Thyroid gland (tissue), 4 donors: ENCODE results near the gene TBC1D20. TPM values are rescaled to one million over a fixed set of nuclear protein-coding genes. Genes with fewer than 3 reads are reported as not detected.

Experiments used
- DNase-seq, 2 donors: peaks; one replicate each; pipeline ENCODE4 v3.0.0-alpha.2; 2019
- H3K27ac ChIP-seq, 3 donors: fragments of 200-600 bp; sonication (generic); 1 replicate in 2 of 3; 2 replicates in 1 of 3; pipeline ENCODE4 v1.5.1; 2016 to 2019; ENCODE audit warnings: mild to moderate bottlenecking in 1 of 3, moderate library complexity in 1 of 3
- H3K27me3 ChIP-seq: fragments of 200-600 bp; sonication (generic); one replicate; pipeline ENCODE4 v1.5.1; 2019
- H3K36me3 ChIP-seq, 2 donors: fragments of 200-600 bp; sonication (generic); one replicate each; pipeline ENCODE4 v1.5.1; 2016 to 2019
- H3K4me1 ChIP-seq, 2 donors: fragments of 200-600 bp; sonication (generic); one replicate each; pipeline ENCODE4 v1.5.1; 2017 to 2019
- H3K4me3 ChIP-seq, 3 donors: fragments of 200-600 bp; sonication (generic); replicated peaks in 1 of 3; 1 replicate in 2 of 3; 2 replicates in 1 of 3; pipeline ENCODE4 v1.5.1; 2016; ENCODE audit warnings: mild to moderate bottlenecking in 1 of 3
- H3K9me3 ChIP-seq: fragments of 200-600 bp; sonication (generic); one replicate; pipeline ENCODE4 v1.5.1; 2017
- POLR2A ChIP-seq, 2 donors: fragments of 450-650 bp; IDR thresholded peaks; one replicate each; pipeline ENCODE4 v1.6.1; 2017; ENCODE audit warnings: antibody characterized with exemption in 2 of 2, mild to moderate bottlenecking in 2 of 2, moderate library complexity in 1 of 2
- WGBS, 2 donors: methylation state at CpG; one replicate each; pipeline ENCODE4 v1.1.5; 2017; 5-methylcytosine and 5-hydroxymethylcytosine counted together
- intact Hi-C: fragments of 100-400 bp; cut with DNase I; formaldehyde crosslinking; loops from one replicate; pipeline ENCODE4 v1.15.1; 2023
- total RNA-seq, 4 donors: library from RNA; depleted of rRNA; stranded (reverse); fragments of >200 nt; gene quantifications; one replicate each; pipeline ENCODE4 v1.2.3, GENCODE V29; 2016
- TF ChIP-seq, protein P1 (sequence below), 6 experiments: fragments of 200-600 bp in 3 of 6; fragments of 450-650 bp in 3 of 6; sonication (generic) in 3 of 6; IDR thresholded peaks; one replicate each; pipeline ENCODE4 v1.5.1; 2016 to 2019; ENCODE audit warnings: antibody characterized with exemption in 6 of 6, mild to moderate bottlenecking in 2 of 6, inconsistent platforms in 1 of 6, moderate library complexity in 1 of 6

Gene TBC1D20
- total RNA-seq, 4 donors from 2014 or later: 34.1 to 40.5 (median 35.6) TPM

- DNase-seq: no peak
- Histone ChIP-seq H3K4me3 (no peak overlapping the region), H3K4me1 (no peaks in the 10 kb centered on the region), H3K27me3 (no peaks in the 10 kb centered on the region), H3K36me3 (peaks cover 3 to 9% of the 10 kb centered on the region in 2 donors), H3K9me3 (no peaks in the 10 kb centered on the region), H3K27ac (no peak overlapping the region)
- no peak for TF ChIP-seq POLR2A (IDR thresholded peaks at IDR 0.05)
- TF ChIP-seq, protein P1, sequence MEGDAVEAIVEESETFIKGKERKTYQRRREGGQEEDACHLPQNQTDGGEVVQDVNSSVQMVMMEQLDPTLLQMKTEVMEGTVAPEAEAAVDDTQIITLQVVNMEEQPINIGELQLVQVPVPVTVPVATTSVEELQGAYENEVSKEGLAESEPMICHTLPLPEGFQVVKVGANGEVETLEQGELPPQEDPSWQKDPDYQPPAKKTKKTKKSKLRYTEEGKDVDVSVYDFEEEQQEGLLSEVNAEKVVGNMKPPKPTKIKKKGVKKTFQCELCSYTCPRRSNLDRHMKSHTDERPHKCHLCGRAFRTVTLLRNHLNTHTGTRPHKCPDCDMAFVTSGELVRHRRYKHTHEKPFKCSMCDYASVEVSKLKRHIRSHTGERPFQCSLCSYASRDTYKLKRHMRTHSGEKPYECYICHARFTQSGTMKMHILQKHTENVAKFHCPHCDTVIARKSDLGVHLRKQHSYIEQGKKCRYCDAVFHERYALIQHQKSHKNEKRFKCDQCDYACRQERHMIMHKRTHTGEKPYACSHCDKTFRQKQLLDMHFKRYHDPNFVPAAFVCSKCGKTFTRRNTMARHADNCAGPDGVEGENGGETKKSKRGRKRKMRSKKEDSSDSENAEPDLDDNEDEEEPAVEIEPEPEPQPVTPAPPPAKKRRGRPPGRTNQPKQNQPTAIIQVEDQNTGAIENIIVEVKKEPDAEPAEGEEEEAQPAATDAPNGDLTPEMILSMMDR (IDR thresholded peaks at IDR 0.05): no peak
- 97 to 99% methylated on average over 14 of the region's 14 CpGs for WGBS, 2 donors
- intact Hi-C loops: no loop called here
Observed at GRCh38 chr20:427849-428657, 34.3 kb downstream of the TBC1D20 start.

DNA sequence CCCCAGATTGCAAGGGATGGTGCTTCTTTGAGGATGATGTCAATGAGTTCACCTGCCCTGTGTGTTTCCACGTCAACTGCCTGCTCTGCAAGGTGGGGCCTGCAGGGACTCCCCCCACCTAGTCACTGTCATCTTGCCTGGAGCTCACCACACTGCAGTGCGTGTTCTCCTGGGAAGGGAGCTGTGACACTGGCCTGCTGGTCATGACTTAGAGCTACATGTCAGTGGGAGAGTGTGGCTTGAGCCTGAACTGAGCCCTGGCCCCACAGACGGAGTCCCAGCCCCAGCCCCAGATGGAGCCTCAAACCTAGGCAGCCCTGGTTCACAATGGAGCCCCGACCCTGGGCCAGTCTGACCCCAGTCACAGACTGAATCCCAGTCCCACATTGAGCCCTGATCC is 34.9 kb downstream of the TBC1D20 start:
- Histone ChIP-seq H3K27ac (no peak overlapping the region), H3K36me3 (peaks cover 5 to 15% of the 10 kb centered on the region in 2 donors), H3K9me3 (no peaks in the 10 kb centered on the region), H3K27me3 (no peaks in the 10 kb centered on the region), H3K4me1 (no peaks in the 10 kb centered on the region), H3K4me3 (no peak overlapping the region)
- DNase-seq: no peak
- TF ChIP-seq, protein P1 (IDR thresholded peaks at IDR 0.05): no peak
- TF ChIP-seq POLR2A (IDR thresholded peaks at IDR 0.05): no peak
- WGBS, 2 donors: 91 to 95% methylated on average over 3 to 4 of the region's 4 CpGs
- intact Hi-C loops: no loop called here

GRCh38 chr20:426566-426965 is 35.8 kb downstream of the TBC1D20 start:
- Histone ChIP-seq H3K27me3 (no peaks in the 10 kb centered on the region), H3K27ac (no peak overlapping the region), H3K36me3 (peaks cover 12 to 23% of the 10 kb centered on the region in 2 donors), H3K4me3 (no peak overlapping the region), H3K9me3 (no peaks in the 10 kb centered on the region), H3K4me1 (no peaks in the 10 kb centered on the region)
- 93 to 99% methylated on average over 2 of the region's 2 CpGs for WGBS, 2 donors
- TF ChIP-seq, protein P1 (IDR thresholded peaks at IDR 0.05): no peak
- TF ChIP-seq POLR2A (IDR thresholded peaks at IDR 0.05): no peak
- intact Hi-C loops: no loop called here
- no peak for DNase-seq

DNA sequence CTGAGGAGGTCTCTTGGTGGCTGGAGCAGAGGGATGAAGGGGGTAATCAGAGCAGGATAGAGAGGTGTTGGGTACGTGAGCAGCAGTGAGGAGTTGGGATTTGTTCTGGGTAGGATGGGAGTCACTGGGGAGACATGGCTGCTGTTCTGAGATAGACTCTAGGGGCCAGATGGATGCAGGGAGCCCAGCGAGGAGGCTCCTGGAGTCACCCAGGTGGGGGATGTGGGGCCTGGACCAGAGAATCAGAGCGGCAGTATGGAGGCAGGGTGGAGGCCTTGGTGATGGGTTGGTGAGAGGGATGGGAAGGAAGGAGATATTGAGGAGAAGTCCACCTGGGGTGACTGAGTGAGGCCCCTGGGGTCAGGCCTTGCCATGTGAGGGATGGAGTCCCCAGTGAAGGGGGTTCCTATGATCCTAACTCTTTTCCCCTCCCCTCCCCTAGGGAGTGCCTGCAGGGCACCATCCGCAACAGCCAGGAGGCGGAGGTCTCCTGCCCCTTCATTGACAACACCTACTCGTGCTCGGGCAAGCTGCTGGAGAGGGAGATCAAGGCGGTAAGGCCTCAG is 40.6 kb downstream of the TBC1D20 start:
- Histone ChIP-seq H3K27me3 (no peaks in the 10 kb centered on the region), H3K27ac (no peak overlapping the region), H3K36me3 (peaks cover 31 to 45% of the 10 kb centered on the region in 2 donors), H3K4me3 (no peak overlapping the region), H3K4me1 (no peaks in the 10 kb centered on the region), H3K9me3 (no peaks in the 10 kb centered on the region)
- TF ChIP-seq, protein P1 (IDR thresholded peaks at IDR 0.05): no peak
- TF ChIP-seq POLR2A (IDR thresholded peaks at IDR 0.05): no peak
- DNase-seq: no peak
- 95 to 96% methylated on average over 8 of the region's 8 CpGs for WGBS, 2 donors
- intact Hi-C loops: no loop called here
